Spleen (tissue), 7 donors: ENCODE data around the gene HMCN1.

Source experiments
- CTCF ChIP-seq, 11 experiments: fragments of 200-600 bp in 7 of 11; fragments of 450-650 bp in 4 of 11; sonication (generic) in 4 of 11; IDR thresholded peaks in 8 of 11; conservative IDR thresholded peaks in 3 of 11; 1 replicate in 7 of 11; 2 replicates in 4 of 11; pipeline versions ENCODE4 v1.4.0 to v1.8.0; 2016 to 2021; ENCODE audit warnings: antibody characterized with exemption in 11 of 11, inconsistent platforms in 4 of 11, mild to moderate bottlenecking in 1 of 11
- POLR2AphosphoS5 ChIP-seq, 3 donors: sonication (generic); formaldehyde crosslinking; IDR thresholded peaks; one replicate each; pipeline ENCODE4 v1.5.1; 2017; ENCODE audit warnings: antibody characterized with exemption in 3 of 3
- donor health status: DM: no; HTN: no; CAD: no; lungs with moderate emphysema.
- donor health status: DM: no; HTN: no; CAD: no.
- donor health status: DM: no; HTN: no; CAD: no.

DNA sequence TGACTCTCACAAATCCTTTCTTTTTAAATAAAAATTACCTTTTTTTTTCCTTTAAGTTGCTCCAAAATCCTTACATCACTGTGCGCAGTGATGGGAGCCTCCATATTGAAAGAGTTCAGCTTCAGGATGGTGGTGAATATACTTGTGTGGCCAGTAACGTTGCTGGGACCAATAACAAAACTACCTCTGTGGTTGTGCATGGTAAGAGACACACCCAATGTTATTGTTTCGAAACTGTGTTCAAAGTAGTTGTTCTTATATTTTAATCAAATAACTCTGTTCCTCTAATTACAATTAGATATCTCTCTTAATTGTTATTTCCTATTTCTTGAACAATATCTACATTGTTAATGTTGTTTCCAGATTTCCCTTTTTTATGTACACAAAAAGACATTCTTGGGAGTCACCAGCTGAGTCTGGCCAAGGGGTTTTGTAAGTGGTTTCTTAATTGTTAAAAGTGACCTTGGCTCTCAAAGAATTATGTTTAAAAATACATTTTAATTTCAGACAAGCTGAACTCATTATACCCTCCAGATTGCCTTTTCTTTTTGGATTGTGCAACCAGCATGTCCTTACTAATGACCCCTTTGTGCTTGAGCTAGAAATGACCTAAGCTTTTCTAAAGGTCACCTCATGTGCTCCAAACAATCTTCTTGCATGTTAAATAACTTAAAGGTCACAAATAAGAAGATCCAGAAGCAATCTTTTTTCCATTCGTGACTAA is 250.1 kb downstream of the HMCN1 start:
- TF ChIP-seq CTCF (IDR thresholded peaks at IDR 0.05 in 8 of 11, conservative IDR thresholded peaks at IDR 0.05 in 3 of 11) (no peak), POLR2AphosphoS5 (IDR thresholded peaks at IDR 0.05) (no peak)
